Sciatic nerve (tissue), 2 donors: ENCODE measurements around the gene KRT3. TPM values are rescaled to one million over a fixed set of nuclear protein-coding genes. Genes with fewer than 3 reads are reported as not detected.
"Not testable (repeated sequence)": the region's sequence is repeated elsewhere in the genome, so short reads cannot be mapped to it uniquely, and the experiment has no call there.

ENCODE experiments used
- ATAC-seq: fragments of 200-7000 bp; cut with Tn5 transposase; one replicate; pipeline ENCODE4 v1.9.1; 2020; ENCODE audit warnings: mild to moderate bottlenecking, moderate library complexity
- DNase-seq: peaks from one replicate; pipeline ENCODE4 v3.0.0-alpha.2; 2020; ENCODE audit warnings: low spot score
- intact Hi-C: fragments of 100-400 bp; cut with DNase I; formaldehyde crosslinking; loops from one replicate; pipeline ENCODE4 v1.14.2; 2022
- total RNA-seq: library from RNA; stranded (reverse); fragmentation: NEBNext Ultra II Directional; extraction: Animal tissue kit (Norgen Biotek cat#: 25700); gene quantifications from one replicate; pipeline ENCODE4 v1.2.1, GENCODE V29; 2021
- donor health status: DM: no; HTN: no; CAD: no.
- donor health status: DM: no; HTN: no; CAD: no.

Gene KRT3
- total RNA-seq, 1 donor from 2014 or later: not detected

DNA sequence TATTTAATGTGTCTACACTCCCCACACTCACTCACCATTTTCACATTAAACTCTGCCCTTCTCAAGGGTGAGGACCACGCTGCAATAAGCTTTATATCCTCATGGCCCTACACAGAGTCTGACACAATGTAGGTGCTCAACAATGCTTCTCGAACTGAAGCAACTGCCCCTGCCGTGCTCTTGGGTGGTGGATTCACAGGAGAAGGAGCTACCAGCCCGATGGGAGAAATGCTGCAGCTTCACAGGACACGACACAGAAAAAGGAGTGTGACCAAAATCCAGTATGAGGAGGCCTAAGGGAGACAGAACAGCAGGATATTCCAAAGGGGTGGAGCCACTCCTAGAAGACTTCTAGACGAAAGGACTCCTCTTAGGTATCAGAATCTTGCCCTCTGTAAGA is 6.5 kb upstream of the KRT3 start:
- DNase-seq: no peak
- ATAC-seq: no peak
- intact Hi-C loops: no loop called here

DNA sequence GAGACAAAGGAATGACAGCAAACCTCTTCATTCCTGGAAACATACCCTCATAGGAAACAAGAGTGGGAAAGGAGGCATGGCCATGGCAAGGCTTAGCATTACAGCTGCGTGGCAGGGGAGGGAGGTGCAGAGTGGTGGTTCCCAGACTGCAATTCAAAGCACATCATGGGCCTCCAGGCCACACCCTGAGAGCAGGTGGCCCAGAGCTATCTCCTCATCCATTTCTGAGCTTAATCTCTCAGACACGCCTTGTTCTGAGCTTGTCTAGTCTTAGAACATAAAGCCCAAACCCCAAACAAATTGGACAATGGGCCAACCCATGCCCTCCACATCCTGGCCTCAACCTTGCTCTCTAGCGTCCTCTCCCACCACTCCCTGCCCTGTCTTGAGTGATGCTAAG is 5.9 kb upstream of the KRT3 start:
- DNase-seq (no peak), ATAC-seq (no peak)
- intact Hi-C loops: no loop called here

GRCh38 chr12:52800259-52800917 is 4.5 kb upstream of the KRT3 start:
- intact Hi-C loops: no loop called here
- no peak for ATAC-seq
- DNase-seq: no peak

GRCh38 chr12:52799505-52800211 is 3.7 kb upstream of the KRT3 start:
- ATAC-seq: no peak
- intact Hi-C loops: no loop called here
- DNase-seq: no peak

- intact Hi-C loops: no loop called here
- no peak for DNase-seq
- no peak for ATAC-seq
Observed at GRCh38 chr12:52798671-52799504, 3.0 kb upstream of the KRT3 start.

- no peak for DNase-seq
- intact Hi-C loops: no loop called here
- no peak for ATAC-seq
Observed at GRCh38 chr12:52798003-52798670, 2.2 kb upstream of the KRT3 start.

GRCh38 chr12:52797529-52797894 is 1.6 kb upstream of the KRT3 start:
- DNase-seq (no peak), ATAC-seq (no peak)
- intact Hi-C loops: loop anchor here (2.0 kb wide), 1 partner anchor 99 kb away; no protein-coding TSS in a partner anchor

DNA sequence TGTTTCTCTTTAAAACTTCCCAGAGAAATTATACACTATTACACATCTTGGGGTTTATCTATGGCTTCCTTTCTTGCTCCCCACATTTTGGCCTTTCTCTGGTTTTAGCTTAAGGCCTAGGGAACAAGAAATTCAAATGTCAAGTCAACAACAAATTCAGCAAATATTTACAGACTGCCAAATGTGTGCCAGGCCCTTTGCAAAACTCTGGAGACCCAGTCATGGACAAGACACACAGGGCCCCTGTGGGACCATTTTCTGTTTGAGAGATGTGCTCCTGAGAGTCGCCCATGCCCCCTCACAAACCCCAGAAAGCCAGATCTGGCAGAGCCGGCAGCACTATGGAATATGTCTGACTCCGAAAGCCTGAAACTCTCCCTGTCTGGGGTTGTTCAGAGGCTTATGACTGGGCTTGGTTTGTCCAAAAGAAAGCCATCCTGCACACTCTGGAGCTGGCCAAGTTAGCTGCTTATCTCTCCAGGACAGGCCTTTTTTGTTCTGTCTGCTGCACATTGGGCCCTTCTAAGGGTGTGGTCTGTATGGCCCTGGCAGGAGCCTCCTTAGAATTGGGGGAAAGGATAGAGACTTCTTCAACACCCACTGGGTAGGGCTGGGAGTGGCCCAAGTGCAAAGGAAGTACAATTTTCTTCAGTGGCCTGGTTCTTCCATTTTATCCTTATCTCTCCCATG is 1.1 kb upstream of the KRT3 start:
- intact Hi-C loops: loop anchor here (2.0 kb wide), 1 partner anchor 100 kb away; no protein-coding TSS in a partner anchor
- ATAC-seq: no peak
- no peak for DNase-seq

GRCh38 chr12:52796429-52796794 is 495 bp upstream of the KRT3 start:
- intact Hi-C loops: loop anchor here (2.0 kb wide), 1 partner anchor 100 kb away; no protein-coding TSS in a partner anchor
- DNase-seq: no peak
- no peak for ATAC-seq

DNA sequence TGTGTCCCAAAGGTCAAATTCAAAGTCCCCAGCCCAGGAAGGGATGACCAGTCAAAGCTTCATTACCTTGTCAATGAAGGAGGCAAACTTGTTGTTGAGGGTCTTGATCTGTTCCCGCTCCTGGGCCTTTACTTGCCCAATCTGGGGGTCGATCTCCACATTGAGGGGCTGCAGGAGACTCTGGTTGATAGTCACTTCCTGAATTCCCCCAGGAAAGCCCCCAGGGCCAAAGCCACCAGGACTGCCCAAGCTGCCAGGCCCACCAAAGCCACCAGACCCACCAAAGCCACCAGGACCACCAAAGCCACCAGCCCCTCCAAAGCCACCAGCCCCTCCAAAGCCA is 614 bp downstream of the KRT3 start:
- intact Hi-C loops, ATAC-seq, DNase-seq: not testable (repeated sequence)

- ATAC-seq (no peak), DNase-seq (no peak)
- intact Hi-C loops: no loop called here
Observed at GRCh38 chr12:52794479-52795331, 1.2 kb downstream of the KRT3 start.

DNA sequence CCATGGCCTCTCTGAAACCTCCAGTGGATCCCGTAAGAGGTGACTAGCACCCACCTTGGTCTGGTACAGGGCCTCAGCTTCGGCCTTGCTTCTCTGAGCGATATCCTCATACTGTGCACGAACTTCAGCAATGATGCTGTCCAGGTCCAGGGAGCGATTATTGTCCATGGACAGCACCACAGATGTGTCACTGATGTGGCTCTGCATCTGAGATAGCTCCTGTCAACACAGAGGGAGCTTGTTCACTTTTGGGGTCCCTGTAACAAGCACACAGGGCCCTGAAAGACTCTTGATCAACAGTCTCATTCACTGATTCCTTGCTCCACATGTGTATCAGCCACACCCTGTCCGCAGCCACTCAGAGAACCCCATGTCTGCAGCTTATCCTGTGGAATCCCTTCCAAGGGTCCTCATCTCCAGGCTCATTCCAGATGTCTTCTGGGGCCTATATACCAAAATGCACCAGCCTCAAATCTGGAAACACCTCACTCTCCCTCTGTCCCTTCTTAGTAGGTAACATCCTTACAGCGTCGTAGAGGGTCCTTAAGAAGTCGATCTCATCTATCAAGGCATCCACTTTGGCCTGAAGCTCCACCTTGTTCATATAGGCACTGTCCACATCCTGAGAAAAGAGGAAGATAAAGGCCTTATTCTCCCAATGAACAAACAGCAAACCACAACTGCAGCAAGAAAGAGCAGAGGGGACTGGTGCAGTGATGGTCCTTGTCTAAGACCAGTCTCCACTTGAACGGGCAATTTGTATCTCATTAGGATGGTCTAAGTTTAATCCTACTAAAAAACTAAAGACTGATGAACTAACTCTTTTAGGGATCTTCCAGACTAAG is 3.5 kb downstream of the KRT3 start:
- DNase-seq: no peak
- intact Hi-C loops: no loop called here
- ATAC-seq: no peak

DNA sequence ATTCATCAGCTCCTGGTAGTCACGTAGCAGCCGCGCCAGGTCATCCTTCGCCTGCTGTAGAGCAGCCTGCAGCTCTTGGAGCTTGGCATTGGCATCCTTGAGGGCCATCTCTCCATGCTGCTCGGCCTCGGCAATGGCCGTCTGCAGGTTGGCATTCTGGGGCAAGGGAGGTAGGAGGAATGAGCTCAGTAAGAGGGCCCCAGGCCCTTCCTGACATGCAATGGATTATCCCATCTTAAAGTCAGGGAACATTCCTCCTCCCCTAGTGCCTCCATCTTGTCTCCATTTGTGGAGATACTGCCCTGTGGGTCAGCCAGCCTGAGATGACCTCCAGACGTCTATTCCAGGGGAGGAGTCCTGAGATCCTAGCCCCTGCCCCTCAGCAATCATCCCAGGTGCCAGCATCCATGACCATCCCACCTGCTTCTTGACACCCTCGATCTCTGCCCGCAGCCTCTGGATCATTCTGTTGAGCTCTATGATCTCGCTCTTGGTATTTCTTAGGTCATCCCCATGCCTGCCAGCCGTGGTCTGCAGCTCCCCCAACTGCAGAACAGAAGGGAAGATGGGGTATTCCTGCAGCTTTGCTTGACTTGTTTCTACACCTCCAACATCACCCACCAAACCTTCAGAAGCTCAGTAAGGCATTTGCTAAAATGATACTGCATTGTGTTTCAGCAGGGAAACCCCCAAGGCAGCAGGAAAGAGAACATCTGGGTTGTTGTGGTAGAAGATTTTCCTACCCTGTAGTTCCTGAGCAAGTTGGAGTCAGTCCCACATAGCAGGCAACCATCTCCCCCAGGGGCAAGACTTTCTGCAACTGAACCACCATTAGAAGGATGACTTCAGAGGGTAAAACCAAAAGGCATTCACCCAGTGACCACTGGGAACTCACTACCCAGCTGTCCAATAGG is 4.4 kb downstream of the KRT3 start:
- DNase-seq (no peak), ATAC-seq (no peak)
- intact Hi-C loops: no loop called here

GRCh38 chr12:52790427-52791270 is 5.3 kb downstream of the KRT3 start:
- intact Hi-C loops: no loop called here
- no peak for ATAC-seq
- no peak for DNase-seq

- intact Hi-C loops: no loop called here
- no peak for DNase-seq
- ATAC-seq: no peak
Observed at GRCh38 chr12:52789637-52790426, 6.1 kb downstream of the KRT3 start.
